OCI-LY3 (cell line): Measurements from ENCODE around the gene R3HDM1.

Source experiments
- EZH2phosphoT487 ChIP-seq: fragments of 200-600 bp; shearing (Covaris generic); IDR thresholded peaks from 2 replicates; pipeline ENCODE4 v1.6.1; 2018; ENCODE audit warnings: antibody characterized with exemption, mixed run types, low read depth
- TF ChIP-seq, protein P1 (sequence below): fragments of 200-600, 300-600 bp; sonication (generic); IDR thresholded peaks from 2 replicates; pipeline ENCODE4 v1.5.1; 2014; ENCODE audit warnings: antibody characterized with exemption, low read length, low read depth

DNA sequence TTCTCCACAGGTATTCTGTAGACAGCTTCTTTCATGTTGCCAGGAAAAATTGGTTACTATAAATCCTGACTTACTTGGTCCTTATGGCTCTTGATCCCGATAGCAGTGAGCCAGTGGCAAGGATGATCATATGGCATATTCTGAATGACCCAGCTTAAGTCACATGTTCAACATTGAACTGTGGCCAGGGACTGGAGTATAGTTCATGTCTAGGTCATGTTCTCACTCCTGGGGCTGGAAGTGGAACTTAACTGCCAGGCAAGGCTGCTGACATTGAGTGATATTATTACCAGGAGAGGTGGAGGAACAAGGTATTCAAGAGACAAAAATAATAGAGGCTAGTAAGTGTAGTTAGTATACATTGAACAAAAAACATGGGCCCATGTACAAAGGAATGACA, 26.2 kb downstream of the R3HDM1 start:
- TF ChIP-seq, protein P1, sequence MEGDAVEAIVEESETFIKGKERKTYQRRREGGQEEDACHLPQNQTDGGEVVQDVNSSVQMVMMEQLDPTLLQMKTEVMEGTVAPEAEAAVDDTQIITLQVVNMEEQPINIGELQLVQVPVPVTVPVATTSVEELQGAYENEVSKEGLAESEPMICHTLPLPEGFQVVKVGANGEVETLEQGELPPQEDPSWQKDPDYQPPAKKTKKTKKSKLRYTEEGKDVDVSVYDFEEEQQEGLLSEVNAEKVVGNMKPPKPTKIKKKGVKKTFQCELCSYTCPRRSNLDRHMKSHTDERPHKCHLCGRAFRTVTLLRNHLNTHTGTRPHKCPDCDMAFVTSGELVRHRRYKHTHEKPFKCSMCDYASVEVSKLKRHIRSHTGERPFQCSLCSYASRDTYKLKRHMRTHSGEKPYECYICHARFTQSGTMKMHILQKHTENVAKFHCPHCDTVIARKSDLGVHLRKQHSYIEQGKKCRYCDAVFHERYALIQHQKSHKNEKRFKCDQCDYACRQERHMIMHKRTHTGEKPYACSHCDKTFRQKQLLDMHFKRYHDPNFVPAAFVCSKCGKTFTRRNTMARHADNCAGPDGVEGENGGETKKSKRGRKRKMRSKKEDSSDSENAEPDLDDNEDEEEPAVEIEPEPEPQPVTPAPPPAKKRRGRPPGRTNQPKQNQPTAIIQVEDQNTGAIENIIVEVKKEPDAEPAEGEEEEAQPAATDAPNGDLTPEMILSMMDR = no peak
- no peak for TF ChIP-seq EZH2phosphoT487
